OCI-LY3 (cell line): ENCODE data around the gene TPI1.

Experiments used
- H2AFZ ChIP-seq: fragments of 200-600, 300-600 bp; shearing (Covaris generic); 2 replicates; pipeline ENCODE4 v1.6.0; 2014; ENCODE audit warnings: antibody characterized with exemption, low read depth, low read length
- H3K27ac ChIP-seq: fragments of 200-600, 300-600 bp; sonication (generic); 2 replicates; pipeline ENCODE4 v1.5.1; 2014; ENCODE audit warnings: mild to moderate bottlenecking, low read length, moderate library complexity, mixed read lengths
- H3K27me3 ChIP-seq: fragments of 200-600, 300-600 bp; sonication (generic); 2 replicates; pipeline ENCODE4 v1.6.1; 2014; ENCODE audit warnings: low read depth, low read length, mixed read lengths
- H3K36me3 ChIP-seq: fragments of 200-600, 300-600 bp; sonication (generic); replicated peaks from 2 replicates; pipeline ENCODE3; 2014; ENCODE audit warnings: low read depth, low read length, mixed read lengths
- H3K4me1 ChIP-seq: fragments of 300-600, 200-600 bp; sonication (generic); 2 replicates; pipeline ENCODE4 v1.6.1; 2014; ENCODE audit warnings: low read length, mixed read lengths
- H3K4me2 ChIP-seq: fragments of 200-600, 300-600 bp; sonication (generic); 2 replicates; pipeline ENCODE4 v1.6.1; 2014; ENCODE audit warnings: low read length, mixed read lengths
- H3K4me3 ChIP-seq: fragments of 300-600, 200-600 bp; sonication (generic); 2 replicates; pipeline ENCODE4 v1.5.1; 2014; ENCODE audit warnings: antibody characterized with exemption, mild to moderate bottlenecking, low read length, moderate library complexity
- H3K79me2 ChIP-seq: fragments of 300-600, 200-600 bp; shearing (Covaris generic); 2 replicates; pipeline ENCODE4 v1.6.1; 2014; ENCODE audit warnings: mild to moderate bottlenecking, low read length, mixed read lengths
- H3K9ac ChIP-seq: fragments of 300-600, 200-600 bp; shearing (Covaris generic); 2 replicates; pipeline ENCODE4 v1.6.0; 2014; ENCODE audit warnings: mild to moderate bottlenecking, low read length, moderate library complexity
- H3K9me3 ChIP-seq: fragments of 200-600, 300-600 bp; shearing (Covaris generic); 2 replicates; pipeline ENCODE4 v1.6.1; 2014; ENCODE audit warnings: low read length, mixed read lengths; ENCODE audit not compliant: insufficient read depth
- H4K20me1 ChIP-seq: fragments of 200-600, 300-600 bp; sonication (generic); 2 replicates; pipeline ENCODE4 v1.6.1; 2016; ENCODE audit warnings: low read length, mixed read lengths; ENCODE audit not compliant: insufficient read depth
- EZH2phosphoT487 ChIP-seq: fragments of 200-600 bp; shearing (Covaris generic); IDR thresholded peaks from 2 replicates; pipeline ENCODE4 v1.6.1; 2018; ENCODE audit warnings: antibody characterized with exemption, mixed run types, low read depth
- TF ChIP-seq, protein P1 (sequence below): fragments of 200-600, 300-600 bp; sonication (generic); IDR thresholded peaks from 2 replicates; pipeline ENCODE4 v1.5.1; 2014; ENCODE audit warnings: antibody characterized with exemption, low read length, low read depth

The TPI1 gene

GRCh38 chr12:6822426-6823135 is 44.8 kb upstream of the TPI1 start:
- peaks cover 42% of the 10 kb centered on the region for H3K27me3 ChIP-seq
- TF ChIP-seq, protein P1, sequence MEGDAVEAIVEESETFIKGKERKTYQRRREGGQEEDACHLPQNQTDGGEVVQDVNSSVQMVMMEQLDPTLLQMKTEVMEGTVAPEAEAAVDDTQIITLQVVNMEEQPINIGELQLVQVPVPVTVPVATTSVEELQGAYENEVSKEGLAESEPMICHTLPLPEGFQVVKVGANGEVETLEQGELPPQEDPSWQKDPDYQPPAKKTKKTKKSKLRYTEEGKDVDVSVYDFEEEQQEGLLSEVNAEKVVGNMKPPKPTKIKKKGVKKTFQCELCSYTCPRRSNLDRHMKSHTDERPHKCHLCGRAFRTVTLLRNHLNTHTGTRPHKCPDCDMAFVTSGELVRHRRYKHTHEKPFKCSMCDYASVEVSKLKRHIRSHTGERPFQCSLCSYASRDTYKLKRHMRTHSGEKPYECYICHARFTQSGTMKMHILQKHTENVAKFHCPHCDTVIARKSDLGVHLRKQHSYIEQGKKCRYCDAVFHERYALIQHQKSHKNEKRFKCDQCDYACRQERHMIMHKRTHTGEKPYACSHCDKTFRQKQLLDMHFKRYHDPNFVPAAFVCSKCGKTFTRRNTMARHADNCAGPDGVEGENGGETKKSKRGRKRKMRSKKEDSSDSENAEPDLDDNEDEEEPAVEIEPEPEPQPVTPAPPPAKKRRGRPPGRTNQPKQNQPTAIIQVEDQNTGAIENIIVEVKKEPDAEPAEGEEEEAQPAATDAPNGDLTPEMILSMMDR = no peak
- TF ChIP-seq EZH2phosphoT487 = no peak
- no peaks in the 10 kb centered on the region for H3K79me2 ChIP-seq
- H3K4me1 ChIP-seq = peaks cover 5% of the 10 kb centered on the region
- H2AFZ ChIP-seq = no peak overlapping the region
- H3K4me2 ChIP-seq = no peak overlapping the region
- H3K36me3 ChIP-seq = no peaks in the 10 kb centered on the region
- H3K4me3 ChIP-seq = no peak overlapping the region
- no peak overlapping the region for H3K9ac ChIP-seq
- no peak overlapping the region for H3K27ac ChIP-seq
- no peaks in the 10 kb centered on the region for H3K9me3 ChIP-seq
- H4K20me1 ChIP-seq = no peaks in the 10 kb centered on the region

GRCh38 chr12:6823182-6824084 is 43.9 kb upstream of the TPI1 start:
- Histone ChIP-seq H3K9ac (no peak overlapping the region), H3K36me3 (no peaks in the 10 kb centered on the region), H2AFZ (no peak overlapping the region), H3K79me2 (no peaks in the 10 kb centered on the region), H3K9me3 (no peaks in the 10 kb centered on the region), H3K27ac (no peak overlapping the region), H3K4me3 (no peak overlapping the region), H3K27me3 (peaks cover 42% of the 10 kb centered on the region), H3K4me1 (peaks cover 6% of the 10 kb centered on the region), H3K4me2 (no peak overlapping the region), H4K20me1 (no peaks in the 10 kb centered on the region)
- TF ChIP-seq, protein P1 = no peak
- no peak for TF ChIP-seq EZH2phosphoT487

DNA sequence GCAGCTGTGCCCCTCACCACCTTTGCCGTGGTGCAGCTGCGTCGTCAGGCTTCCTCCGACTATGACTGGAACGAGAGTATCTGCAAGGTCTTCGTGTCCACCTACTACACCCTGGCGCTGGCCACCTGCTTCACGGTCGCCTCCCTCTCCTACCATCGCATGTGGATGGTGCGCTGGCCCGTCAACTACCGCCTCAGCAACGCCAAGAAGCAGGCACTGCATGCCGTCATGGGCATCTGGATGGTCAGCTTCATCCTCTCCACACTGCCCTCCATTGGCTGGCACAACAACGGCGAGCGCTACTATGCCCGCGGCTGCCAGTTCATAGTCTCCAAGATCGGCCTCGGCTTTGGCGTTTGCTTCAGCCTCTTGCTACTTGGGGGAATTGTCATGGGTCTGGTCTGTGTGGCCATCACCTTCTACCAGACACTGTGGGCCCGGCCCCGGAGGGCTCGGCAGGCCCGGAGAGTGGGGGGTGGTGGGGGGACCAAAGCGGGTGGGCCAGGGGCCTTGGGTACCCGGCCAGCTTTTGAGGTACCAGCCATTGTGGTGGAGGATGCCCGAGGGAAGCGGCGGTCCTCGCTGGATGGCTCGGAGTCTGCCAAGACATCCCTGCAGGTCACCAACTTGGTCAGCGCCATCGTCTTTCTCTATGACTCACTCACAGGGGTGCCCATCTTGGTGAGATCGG is 43.1 kb upstream of the TPI1 start:
- H3K4me2 ChIP-seq = no peak overlapping the region
- no peaks in the 10 kb centered on the region for H4K20me1 ChIP-seq
- H3K4me3 ChIP-seq = no peak overlapping the region
- H3K9me3 ChIP-seq = no peaks in the 10 kb centered on the region
- H3K27me3 ChIP-seq = peaks cover 42% of the 10 kb centered on the region
- TF ChIP-seq, protein P1 = no peak
- TF ChIP-seq EZH2phosphoT487 = no peak
- no peak overlapping the region for H3K9ac ChIP-seq
- H3K36me3 ChIP-seq = no peaks in the 10 kb centered on the region
- H3K4me1 ChIP-seq = peaks cover 6% of the 10 kb centered on the region
- no peak overlapping the region for H3K27ac ChIP-seq
- no peaks in the 10 kb centered on the region for H3K79me2 ChIP-seq
- no peak overlapping the region for H2AFZ ChIP-seq
